Epithelial cell of proximal tubule (primary cell): ENCODE data around the gene LPIN1. TPM values are rescaled to one million over a fixed set of nuclear protein-coding genes. Genes with fewer than 3 reads are reported as not detected.
"Not testable (repeated sequence)": the region's sequence is repeated elsewhere in the genome, so short reads cannot be mapped to it uniquely, and the experiment has no call there.

Experiments used
- DNase-seq: peaks from one replicate; pipeline ENCODE4 v3.0.0-alpha.2; 2011; ENCODE audit warnings: low read depth
- H3K4me3 ChIP-seq: 2 replicates; pipeline ENCODE4 v1.5.1; 2011; ENCODE audit warnings: low read depth, mild to moderate bottlenecking, low read length
- CTCF ChIP-seq: conservative IDR thresholded peaks from 2 replicates; pipeline ENCODE4 v1.5.1; 2012; ENCODE audit warnings: low read depth, mild to moderate bottlenecking, low read length
- total RNA-seq: library from RNA; depleted of rRNA; stranded (reverse); fragments of >200 nt; gene quantifications from 2 replicates; pipeline ENCODE4 v1.2.3, GENCODE V29; 2015

The LPIN1 gene
- total RNA-seq, 1 donor from 2014 or later: 33.8 TPM

DNA sequence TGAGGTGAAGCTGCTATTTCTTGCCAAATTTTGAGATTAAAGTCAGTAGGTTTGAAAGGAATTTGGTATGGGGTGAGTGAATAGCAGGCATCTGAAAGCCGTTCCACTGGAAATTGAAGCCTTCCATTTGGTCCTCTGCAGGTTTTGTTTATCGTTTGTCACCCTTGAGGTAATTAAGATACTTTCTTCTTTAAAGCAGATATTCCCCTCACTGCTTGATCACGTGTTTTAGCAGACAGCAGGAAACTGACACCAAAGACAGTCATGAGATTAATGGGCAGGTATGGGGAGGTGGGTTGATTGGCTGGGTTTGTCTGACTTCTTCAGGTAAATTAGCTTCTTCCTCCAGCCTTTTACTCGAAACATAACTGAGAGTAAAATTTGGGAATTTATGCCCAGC, 10.7 kb downstream of the LPIN1 start:
- H3K4me3 ChIP-seq: no peak overlapping the region
- no peak for TF ChIP-seq CTCF
- no peak for DNase-seq

- H3K4me3 ChIP-seq: no peak overlapping the region
- no peak for DNase-seq
- peak; percentile 17 for TF ChIP-seq CTCF
Observed at GRCh38 chr2:11758187-11758586, 11.8 kb downstream of the LPIN1 start.

- no peak for TF ChIP-seq CTCF
- H3K4me3 ChIP-seq: no peak overlapping the region
- no peak for DNase-seq
Observed at GRCh38 chr2:11758647-11759046, 12.2 kb downstream of the LPIN1 start.

GRCh38 chr2:11759182-11759975, 12.9 kb downstream of the LPIN1 start:
- not testable (repeated sequence) for DNase-seq, H3K4me3 ChIP-seq

DNA sequence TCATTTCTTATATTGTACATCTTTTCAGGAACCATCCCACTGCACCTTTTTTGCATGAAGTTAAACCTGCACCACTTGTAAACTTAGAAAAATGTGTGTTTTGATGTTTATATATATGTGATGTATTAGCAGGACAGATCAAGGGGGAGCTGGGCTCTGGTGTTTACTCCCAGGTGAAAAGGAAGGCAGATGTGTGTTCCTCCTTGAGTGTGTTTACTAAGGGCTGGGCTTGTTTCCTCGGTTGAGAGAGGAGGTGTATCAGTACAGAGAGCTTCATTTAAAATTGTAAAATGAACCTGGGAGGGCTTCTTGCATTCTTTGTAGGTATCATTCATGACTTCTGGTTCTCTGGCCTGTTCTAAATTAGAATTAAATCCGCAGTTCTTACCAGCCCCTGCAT, 14.8 kb downstream of the LPIN1 start:
- H3K4me3 ChIP-seq: no peak overlapping the region
- no peak for DNase-seq
- no peak for TF ChIP-seq CTCF

DNA sequence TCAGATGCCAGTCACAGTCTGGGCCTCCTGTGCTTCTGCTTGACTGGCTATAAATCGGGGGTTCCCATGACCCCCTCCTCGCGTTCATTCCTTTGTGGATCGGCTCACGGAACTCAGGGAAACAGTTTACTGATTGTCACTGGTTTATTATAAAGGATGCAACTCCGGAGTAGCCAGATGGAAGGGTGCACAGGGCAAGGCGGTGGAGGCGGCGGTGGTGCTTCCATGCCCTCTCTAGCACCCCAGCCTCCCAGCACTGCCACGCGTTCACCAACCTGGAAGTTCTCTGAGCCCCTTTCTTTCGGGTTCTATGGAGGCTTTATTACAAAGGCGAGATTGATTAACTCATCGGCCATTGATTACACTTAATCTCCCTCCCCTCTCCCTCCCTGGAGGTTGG, 15.6 kb downstream of the LPIN1 start:
- no peak for TF ChIP-seq CTCF
- no peak for DNase-seq
- no peak overlapping the region for H3K4me3 ChIP-seq

DNA sequence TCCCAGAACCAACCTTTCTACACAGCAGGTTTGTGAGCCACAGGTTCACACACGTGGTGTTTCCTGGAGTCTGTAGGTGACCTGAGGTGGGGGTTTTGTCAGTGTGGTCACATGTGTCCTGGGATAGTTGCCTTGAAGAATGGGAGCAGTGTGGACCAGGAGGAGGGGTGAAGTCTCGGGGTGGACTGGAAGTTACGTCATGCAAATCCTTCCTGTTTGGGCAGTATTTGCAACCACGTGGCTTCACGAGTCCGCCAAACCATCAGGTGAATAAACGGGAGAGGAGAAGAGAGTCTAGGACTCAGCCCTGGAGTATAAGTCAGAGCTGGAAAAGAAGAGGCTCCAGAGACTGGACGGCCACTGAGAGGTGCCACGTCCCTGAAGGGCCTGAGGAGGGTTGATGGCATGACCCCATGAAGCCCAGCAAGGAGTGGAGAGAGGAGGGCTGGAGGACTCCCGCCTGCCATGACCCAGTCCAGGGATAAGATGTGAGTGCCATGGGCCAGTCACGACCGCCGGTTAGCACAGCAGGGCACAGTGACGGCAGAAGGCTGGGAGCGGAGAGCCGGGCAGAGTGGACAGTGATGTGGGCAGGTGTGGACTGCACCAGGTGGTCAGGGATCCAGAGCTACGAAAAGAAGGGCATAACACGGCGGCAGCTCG, 16.5 kb downstream of the LPIN1 start:
- no peak for TF ChIP-seq CTCF
- H3K4me3 ChIP-seq: no peak overlapping the region
- DNase-seq: no peak
